T-helper 2 cell (primary cell): ENCODE measurements around the gene MAPK10.
"Not testable (repeated sequence)": the region's sequence is repeated elsewhere in the genome, so short reads cannot be mapped to it uniquely, and the experiment has no call there.

Experiments
- DNase-seq, 5 experiments: peaks; one replicate each; pipeline versions ENCODE4 v3.0.0 to v3.0.0-alpha.2; 2012 to 2022

The MAPK10 gene

DNA sequence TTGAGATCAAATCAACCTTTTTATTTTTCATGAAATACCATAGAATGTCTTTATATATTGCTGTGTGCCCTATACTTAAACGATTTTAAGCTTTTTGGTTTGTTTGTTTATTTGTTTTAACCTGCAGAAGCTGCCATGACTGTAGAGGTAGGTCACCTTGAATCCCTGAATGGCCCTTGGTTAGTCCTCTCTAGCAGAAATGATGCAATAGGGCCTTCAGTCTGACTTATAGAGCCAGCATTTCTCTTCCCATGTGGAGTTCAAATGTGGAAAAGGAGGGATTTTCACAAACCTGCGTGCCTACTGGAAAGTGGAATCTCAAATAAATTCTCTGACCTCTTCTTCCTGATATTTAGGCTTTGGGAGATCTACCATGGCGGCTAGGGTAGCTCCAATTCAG, 327.9 kb downstream of the MAPK10 start:
- DNase-seq = no peak

DNA sequence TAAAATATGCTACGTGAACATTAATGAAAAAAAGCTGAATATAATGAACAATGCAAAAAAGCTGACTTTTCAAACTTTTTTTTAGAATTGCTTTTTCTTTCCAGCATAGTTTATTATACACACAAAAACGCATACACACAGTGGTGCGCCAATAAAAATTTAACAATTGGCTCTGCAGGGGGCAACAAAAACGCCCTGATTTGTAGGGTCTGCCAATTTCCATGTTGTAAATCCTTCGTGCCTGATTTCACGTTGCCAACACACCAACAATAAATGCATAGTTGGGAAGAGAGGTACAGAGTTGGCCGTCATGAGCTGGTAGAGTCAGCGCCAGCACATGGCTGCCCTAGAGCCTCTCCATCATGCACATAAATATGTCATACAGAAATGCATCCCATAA, 333.1 kb downstream of the MAPK10 start:
- DNase-seq = no peak

DNA sequence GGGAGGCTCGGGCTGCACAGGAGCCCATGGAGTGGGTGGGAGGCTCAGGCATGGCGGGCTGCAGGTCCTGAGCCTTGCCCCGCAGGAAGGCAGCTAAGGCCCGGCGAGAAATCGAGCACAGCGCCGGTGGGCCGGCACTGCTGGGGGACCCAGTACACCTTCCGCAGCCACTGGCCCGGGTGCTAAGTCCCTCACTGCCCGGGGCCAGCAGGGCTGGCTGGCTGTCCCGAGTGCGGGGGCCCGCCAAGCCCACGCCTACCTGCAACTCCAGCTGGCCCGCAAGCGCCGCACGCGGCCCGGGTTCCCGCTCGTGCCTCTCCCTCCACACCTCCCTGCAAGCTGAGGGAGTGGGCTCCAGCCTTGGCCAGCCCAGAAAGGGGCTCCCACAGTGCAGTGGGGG, 338.2 kb downstream of the MAPK10 start:
- DNase-seq = not testable (repeated sequence)

DNA sequence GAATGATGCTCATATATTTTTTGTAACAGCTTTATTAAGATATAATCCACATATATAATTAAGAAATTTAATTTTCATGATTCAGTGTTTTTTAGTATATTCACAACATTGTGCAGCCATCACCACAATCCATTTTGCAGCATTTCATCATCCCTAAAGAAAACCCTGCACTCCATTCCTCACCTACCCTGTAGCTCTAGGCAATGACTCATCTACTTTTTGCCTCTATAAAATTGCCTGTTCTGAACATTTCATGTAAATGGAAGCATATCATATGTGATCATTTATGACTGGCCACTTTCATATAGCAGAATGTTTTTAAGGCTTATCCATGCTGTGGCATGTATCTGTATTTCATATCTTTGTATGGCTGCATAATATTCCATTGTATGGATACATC, 339.9 kb downstream of the MAPK10 start:
- no peak for DNase-seq

DNA sequence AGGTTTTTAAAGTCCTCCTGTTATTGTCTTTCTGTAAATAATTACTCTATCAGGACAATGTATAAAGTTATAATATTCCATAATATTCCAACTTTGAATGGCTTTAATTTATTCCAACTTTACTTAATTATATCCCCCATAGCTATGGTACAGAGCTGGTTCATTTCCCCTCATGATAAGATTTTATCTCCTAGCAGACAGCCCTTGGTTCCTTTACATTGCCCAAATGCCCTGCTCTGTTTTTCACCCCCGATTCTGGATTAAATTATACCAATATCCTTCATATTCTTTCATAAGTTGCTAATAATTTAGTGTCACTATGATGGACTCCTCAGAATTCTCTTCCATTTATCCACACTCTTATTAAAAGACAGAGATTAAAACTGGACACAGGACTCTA, 340.5 kb downstream of the MAPK10 start:
- DNase-seq = no peak

DNA sequence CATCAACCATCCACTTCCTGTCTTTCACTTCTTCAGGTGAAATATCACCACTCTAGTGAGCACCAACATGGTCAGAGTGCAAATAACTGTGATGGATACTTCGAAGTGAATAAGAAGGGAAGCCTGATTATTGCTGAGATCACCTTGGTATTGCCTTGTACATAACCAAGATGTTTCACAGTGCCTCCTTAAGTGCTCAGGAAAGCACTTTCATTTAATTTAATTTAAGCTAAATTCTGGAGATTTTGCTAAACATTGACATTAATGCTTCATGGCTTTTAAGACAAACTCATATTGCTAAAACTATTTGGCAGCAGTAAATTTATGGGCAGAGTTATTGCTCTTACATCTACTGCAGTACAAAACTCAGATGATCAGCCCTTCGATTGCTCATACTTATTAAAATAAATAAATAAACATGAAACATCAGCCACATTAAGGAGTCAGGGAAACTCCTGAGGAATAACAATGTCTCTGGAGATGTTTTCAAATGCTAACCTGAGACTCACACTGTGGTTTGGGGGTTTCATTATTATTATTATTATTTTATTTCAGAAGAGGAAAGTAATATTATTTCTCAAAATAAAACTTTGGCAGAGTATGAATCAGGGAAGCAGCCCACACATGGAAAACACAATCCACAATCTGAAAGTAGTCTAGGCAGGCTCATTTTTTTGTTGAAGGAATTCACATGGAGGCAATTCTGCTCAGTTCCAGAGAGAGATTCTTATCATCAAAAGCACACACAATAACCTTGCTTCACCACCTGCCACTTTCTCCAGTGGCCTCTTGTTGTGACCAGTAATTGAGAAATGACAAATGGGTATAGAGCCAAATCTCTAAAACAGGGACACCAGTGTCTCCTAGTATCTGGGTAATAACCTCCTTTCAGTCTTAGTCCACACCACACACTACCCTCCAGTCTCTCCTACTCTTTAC, 344.2 kb downstream of the MAPK10 start:
- DNase-seq = no peak

DNA sequence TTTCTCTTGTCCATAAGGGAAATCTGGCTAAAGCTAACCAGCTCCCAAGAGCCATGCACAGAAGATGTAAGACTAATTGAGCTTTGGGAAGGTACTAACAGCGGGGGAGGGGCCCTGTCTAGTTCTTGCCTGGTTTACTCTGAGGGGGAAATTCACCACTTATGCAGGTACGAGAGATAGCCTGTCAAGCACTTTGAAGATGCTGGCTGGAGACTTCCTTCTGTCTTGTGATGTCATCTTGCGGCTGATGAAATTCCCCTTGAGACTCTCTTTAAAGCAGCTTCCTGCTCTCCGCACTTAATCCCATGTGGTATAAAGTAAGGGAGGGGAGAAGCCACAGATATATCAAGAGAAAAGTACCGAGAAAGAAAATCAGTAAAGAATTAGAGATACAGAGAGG, 345.3 kb downstream of the MAPK10 start:
- no peak for DNase-seq

DNA sequence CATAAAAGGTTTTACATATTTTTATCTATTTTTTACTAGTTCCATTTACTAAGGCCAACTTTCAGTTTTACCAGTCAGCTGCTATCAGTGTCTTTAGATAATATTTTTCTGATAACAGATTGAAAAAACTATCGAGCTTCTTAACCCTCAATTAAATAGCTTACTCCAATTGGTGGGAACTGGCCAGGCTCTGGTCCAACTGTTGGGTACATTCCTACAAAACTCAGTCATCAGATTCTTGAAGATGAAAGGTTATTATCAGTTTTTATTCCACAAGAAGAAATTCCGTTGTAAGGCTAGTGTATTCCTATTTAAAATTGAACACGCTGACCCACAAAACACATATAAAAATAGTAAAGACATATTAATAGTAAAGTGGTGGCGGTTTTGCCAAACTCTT, 346.2 kb downstream of the MAPK10 start:
- no peak for DNase-seq

DNA sequence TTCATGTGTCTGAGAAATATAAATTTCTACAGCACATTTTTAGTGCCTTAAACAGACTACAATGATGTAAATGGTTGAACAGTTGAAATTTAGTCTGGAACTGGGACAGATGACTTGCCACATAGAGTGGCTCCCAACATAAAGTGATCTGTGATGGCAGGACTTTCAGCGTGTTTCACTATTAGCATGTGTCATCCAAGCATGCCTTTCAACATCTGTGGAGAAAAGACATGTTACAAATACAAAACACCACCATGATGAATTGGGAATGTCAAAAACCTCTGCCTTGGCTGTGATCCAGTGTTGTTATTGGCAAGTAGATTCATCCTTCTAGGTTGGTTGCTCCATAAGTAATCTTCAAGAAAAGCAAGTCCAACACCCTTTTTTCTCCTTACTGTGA, 348.7 kb downstream of the MAPK10 start:
- no peak for DNase-seq

DNA sequence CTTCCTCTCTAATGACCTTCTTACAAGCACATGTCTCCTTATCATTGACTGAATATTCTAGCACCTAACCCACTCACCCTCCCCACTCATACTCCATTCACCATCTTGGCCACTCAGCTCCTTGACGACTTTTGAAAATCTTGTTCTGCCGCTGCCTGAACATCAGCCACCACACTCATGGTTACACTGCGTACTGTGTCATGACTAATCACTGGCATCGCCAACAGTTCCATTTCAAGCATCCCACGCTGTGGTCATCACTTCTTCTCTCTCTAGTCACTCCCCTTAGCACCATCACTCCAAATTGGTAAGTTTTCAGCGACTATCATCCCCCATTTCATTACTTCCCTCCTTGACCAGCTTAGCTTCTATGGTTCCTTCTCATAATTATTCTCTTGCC, 352.8 kb downstream of the MAPK10 start:
- DNase-seq = no peak

DNA sequence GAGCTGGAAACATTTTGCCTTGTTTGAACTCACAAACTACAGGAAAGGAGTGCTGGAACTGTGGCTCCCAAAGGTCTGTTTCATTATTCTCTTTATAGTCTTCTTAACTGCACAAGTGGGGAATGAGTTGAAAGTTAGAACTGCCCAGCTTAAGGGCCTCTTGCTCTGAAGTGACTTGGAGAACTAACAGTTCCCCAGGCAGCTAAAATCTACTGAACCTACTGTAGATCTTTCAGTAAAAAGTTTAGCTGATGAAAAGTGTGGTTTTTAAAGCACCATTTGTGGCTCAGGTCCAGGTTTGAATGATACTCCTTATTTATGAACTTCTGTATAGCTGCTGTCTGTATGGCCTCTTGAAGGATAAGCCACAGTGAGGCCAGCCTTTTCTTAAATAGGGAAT, 353.8 kb downstream of the MAPK10 start:
- no peak for DNase-seq

DNA sequence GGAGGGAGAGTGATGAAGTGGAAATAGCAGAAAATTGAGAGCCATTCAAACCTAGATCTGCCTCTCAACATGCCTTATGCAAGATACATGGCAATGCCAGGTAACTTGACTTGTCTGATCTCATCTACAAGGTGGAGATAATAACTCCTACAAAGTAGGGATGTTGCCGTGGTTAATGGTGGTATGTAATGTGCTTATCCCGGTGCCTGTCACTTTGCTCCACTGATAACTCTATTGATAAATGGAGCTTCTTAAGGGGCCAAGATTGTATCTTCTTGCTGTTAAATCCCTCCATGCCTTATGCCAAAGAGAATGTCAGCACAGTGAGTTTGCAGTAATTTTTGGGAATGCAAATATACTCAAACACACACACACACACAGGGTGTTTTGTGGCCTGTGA, 355.8 kb downstream of the MAPK10 start:
- DNase-seq = no peak

DNA sequence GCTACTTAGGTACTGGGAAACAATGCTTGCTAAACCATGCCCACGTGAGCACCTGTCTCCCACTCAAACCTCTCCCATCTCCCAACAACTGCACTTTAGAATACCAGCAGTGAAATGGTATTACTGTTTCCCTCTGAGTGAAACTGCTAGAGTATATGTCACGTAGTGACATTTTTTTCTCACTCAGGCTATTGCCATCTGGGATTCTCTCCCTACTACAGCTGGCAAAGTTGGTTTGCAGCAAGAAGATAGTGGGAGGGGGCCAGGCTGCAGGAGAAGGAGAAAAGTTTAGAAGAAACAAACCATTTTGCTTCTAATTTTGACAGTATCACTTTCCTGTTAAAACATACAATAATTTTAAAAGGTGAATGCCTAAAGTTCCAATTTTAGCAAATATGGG, 358.3 kb downstream of the MAPK10 start:
- DNase-seq = no peak

DNA sequence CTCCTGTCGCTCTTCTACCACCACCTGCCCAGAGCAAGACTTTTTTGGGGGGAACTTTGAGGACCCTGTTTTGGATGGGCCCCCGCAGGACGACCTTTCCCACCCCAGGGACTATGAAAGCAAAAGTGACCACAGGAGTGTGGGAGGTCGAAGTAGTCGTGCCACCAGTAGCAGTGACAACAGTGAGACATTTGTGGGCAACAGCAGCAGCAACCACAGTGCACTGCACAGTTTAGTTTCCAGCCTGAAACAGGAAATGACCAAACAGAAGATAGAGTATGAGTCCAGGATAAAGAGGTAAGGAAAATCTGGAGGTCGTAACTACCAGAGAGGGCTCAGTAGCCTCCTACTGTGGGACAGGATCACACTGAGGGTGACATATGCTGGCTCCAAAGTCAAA, 364.5 kb downstream of the MAPK10 start:
- no peak for DNase-seq

DNA sequence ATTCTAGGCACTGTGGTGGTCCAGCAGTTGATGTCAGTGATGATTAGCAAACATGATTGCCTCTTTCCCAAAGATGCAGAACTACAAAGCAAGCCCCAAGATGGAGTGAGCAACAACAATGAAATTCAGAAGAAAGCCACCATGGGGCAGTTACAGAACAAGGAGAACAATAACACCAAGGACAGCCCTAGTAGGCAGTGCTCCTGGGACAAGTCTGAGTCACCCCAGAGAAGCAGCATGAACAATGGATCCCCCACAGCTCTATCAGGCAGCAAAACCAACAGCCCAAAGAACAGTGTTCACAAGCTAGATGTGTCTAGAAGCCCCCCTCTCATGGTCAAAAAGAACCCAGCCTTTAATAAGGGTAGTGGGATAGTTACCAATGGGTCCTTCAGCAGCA, 365.3 kb downstream of the MAPK10 start:
- DNase-seq = no peak

DNA sequence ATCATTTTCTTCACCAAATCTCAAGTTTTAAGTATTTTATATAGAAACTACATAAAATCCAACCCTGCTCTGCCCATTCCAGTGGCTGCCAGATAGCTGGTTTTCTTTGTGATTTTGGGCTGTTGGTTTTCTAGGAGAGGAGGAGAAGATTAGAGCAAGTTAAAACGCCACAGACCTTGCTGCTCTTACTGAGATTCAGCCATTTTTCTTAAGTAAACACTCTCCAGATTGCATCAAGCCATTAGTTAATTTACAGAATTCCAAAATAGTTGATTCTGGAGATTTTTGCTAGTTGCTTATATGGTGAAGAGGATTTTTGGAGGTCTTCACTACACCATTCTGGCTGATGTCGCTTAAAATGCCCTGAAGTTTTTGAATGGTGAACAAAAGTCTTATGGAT, 366.2 kb downstream of the MAPK10 start:
- DNase-seq = no peak

DNA sequence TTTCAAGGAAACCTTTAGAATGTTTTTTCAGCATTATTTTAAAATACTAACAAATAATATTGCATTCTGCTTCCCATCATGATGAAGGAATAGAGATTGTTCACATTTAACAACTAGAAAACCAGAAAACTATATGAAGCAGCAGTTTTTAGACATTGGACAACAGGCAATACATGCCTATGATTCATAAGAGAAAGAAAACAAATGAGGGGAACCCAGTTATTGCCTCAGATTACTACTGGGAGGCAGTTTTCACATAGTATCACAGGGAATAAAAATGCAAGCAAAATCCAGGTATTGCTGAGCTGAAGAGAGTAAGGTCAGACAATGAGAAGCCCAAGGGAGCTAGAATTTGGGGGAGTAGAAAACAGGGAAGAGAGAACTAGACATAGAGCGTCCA, 373.6 kb downstream of the MAPK10 start:
- no peak for DNase-seq

DNA sequence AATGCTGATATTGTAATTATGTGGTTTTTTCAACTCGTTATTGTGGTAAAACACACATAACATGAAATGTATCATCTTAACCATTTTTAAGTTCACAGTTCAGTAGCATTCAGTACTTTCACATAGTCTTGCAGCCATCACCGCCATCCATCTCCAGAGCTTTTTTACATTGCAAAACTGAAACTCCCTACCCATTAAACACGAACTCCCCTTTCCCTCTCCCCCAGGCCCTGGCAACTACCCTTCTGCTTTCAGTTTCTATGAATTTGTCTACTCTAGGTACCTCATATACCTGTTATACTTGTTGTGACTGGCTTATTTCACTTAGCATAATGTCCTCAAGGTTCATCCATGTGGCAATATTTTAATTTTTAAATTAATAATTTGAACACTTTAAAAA, 380.6 kb downstream of the MAPK10 start:
- DNase-seq = no peak

DNA sequence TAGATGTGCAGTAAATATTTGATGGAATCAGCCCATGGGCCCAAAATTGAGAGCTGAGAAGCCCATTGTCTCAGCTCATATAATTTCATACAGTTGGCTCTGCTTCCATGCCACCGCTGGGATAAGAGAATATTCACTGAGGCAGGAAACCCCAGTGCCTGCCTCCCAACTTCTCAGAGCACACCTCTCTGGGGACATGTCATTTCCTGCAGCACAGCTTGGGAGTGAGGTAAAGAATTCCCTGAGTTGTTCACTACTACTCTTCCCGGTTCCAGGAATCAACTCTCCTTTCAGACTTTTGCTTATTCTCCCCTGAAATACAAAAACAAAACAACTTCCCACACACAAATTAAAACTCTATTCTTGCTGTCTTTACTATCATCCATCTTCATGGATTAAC, 389.3 kb downstream of the MAPK10 start:
- DNase-seq = no peak

DNA sequence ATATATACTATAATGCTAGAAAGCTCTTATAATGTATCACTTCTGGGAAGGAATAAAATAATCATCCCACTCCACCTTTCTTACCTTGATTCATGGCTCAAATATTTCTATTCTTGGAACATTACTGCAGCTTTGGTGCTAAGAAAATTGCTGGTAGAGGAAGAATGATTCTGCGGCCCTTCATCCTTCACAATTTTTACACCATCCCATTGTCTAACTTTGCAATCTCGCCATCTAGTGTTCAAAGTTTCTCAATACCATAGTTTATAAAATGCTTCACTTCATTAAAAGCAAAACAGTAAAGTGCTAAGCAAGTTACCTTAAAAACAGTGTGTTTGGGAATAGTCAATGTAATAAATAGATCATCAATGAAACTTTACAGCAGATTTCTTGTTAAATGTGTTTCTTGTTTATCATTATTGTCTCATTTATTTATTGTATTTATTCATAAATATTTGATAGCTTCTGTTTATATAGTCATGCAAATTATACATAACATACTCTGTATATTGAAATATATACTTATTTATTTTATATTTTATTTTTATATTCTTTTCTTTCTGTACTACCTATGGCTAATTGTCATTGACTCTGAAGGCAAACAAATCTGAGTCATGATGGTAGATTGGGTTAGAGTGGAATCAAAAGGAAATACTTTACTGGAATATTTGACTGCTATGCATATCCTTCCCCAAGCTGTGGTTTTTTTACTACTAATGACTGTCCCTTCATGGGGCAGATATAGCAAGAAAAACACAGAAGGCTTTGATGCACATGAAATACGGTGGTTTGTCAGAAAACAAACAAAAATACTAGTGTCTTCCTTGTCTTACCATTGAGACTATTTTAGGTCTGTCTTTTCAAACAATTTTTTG, 390.7 kb downstream of the MAPK10 start:
- peak in 1 of 5 experiments; percentile 16 for DNase-seq

DNA sequence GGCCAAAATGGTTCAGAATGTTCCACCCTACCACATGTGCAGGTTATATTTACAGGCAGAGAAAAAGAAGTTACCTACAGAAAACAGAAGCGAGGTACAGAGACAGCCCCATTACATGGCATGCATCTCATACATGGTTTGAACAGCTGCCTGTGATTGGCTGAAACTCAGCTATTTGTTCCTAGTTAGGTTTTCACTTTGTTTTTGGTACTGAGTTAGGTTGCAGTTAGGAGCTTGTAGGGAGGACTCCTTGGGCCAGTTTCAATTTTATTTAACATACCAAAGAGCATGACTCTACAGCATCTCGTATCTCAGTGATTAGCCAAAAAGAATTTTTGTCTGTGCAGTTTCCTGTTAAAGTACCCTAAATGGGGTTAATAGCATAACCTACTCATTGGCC, 392.0 kb downstream of the MAPK10 start:
- no peak for DNase-seq

DNA sequence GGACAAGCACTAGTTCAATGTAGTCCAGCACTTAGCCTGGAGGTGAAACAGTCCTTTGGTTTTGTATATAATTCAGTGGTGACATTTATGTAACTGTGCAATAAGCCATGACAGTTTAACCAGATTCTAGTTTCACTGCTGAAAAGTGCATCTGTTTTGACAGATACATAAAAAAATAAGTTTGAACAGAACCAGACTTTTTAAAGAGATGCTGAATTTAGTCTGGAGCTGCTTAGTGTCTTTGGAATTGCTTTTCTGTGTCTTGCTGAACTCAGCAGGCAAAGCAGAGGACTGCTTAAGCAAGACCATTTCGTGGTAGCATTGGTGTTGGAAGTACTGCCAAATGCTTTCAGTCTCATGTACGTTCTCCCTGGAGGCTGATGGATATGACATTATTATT, 393.5 kb downstream of the MAPK10 start:
- DNase-seq = no peak

DNA sequence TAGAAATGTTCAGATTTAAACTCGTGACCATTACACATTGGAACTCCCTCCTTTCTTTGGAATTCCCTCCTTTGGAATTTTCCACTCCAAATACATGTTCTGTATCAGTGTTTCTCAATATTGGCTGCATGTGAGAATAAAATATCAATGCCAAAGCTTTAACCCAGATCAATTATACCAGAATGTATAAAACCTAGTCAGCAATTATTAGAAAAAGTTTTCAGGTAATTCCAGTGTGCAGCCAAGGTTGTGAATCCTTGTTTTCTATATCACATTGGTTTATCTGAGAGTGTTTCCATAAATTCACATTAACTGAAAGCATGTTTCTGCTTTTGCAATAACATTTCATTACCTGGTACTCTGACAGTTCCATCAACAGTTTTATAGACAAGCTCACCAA, 394.3 kb downstream of the MAPK10 start:
- DNase-seq = no peak

DNA sequence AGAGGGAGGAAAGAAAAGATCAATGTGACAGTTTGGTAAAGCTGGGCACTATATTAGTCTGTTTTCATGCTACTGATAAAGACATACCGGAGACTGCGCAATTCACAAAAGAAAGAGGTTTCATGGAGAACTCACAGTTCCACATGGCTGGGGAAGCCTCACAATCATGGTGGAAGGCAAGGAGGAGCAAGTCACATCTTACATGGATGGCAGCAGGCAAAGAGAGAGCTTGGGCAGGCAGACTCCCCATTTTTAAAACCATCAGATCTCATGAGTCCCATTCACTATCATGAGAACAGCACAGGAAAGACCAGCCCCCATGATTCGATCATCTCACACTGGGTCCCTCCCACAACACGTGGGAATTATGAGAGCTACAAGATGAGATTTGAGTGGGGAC, 394.8 kb downstream of the MAPK10 start:
- not testable (repeated sequence) for DNase-seq
